ENCODE data around the gene TSPAN5.

The TSPAN5 gene

GRCh38 chr4:98448908-98449307, 209.5 kb downstream of the TSPAN5 start:
- no peak for DNase-seq (ENCODE audit: low spot score)

DNA sequence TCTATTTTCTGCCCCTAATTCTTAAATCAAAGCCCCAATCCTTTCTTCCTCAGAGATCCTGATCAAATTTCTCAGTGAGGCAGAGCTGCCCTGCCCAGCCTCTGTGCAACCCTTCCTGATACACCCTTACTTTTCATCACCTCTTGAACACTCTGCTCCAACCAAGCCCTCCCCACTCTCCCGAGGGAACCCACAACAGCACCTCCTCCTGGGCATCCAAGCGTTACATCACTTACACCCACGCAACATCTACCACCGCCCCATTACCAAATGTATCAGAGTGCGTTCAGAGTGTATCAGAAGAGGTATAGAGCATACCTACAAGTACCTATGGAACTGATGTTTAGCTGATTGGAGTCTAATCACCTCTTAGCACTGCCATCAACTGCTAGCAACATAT, 210.8 kb downstream of the TSPAN5 start:
- no peak for DNase-seq (ENCODE audit: low spot score)

GRCh38 chr4:98446499-98447375, 211.7 kb downstream of the TSPAN5 start:
- DNase-seq (ENCODE audit: low spot score), result no peak

GRCh38 chr4:98444371-98444770, 214.0 kb downstream of the TSPAN5 start:
- DNase-seq (ENCODE audit: low spot score), result no peak

DNA sequence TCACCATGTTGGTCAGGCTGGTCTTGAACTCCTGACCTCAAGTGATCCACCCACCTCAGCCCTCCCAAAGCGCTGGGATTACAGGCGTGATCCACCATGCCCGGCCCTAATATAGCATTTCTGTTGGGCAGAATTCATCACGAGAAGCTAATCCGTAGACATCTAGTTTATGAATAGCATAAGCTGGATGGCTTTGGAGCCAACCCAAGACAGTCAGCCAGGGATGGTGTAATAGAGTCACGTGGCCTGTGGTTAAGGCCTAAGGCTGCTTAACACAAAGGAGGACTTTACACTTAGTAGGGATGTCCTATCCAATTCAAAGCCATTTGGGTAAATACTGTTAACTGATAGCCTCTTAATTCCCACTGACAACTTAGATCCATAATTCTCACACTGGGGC, 223.6 kb downstream of the TSPAN5 start:
- no peak for DNase-seq (ENCODE audit: low spot score)

DNA sequence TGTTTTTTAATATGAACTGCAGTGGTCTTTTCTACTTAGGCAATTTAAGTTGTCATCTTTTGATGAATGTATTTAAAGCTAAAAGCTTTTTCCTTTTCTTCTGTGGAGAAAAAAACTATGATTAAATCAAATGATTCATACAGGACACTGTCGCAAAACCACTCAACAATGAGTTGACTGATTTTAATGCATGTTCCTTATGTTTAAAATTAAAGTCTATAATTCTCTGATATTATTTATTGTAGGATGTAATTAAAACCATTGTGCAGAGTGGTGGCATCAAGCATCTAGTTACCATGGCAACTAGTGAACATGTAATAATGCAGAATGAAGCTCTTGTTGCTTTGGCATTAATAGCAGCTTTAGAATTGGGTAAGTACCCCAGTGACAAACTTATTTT, 224.7 kb downstream of the TSPAN5 start:
- no peak for DNase-seq (ENCODE audit: low spot score)

- no peak for DNase-seq (ENCODE audit: low spot score)
These were observed 227.6 kb downstream of the TSPAN5 start for GRCh38 chr4:98430708-98431403.

- no peak for DNase-seq (ENCODE audit: low spot score)
These were observed 235.4 kb downstream of the TSPAN5 start for GRCh38 chr4:98423009-98423408.

DNA sequence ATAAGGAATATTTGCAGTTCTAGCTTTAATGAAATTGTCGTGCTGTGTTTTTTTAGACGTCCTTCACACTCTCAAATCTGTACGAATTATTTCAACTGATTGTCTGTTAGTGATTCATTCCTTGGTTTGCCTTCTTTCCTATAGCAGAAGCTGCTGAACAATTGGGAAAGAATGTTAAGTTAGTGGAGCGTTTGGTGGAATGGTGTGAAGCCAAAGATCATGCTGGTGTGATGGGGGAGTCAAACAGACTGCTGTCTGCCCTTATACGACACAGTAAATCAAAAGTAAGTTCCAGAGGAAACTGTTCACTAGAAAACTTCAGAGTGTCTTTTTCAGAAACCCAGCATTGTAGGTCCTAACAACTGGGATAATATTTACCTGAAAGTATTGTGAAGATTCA, 237.3 kb downstream of the TSPAN5 start:
- no peak for DNase-seq (ENCODE audit: low spot score)
